Activated naive CD8-positive, alpha-beta T cell treated with anti-CD3 and anti-CD28 coated beads, Interleukin-2, amount 50 U/mL, for 16 hours (primary cell): Measurements from ENCODE around the gene UBE2L5.
"Not testable (repeated sequence)": the region's sequence is repeated elsewhere in the genome, so short reads cannot be mapped to it uniquely, and the experiment has no call there.

Source experiments
- DNase-seq: peaks from one replicate; pipeline ENCODE4 v3.0.0-alpha.2; 2020; ENCODE audit warnings: low read depth, low spot score

The UBE2L5 gene

DNA sequence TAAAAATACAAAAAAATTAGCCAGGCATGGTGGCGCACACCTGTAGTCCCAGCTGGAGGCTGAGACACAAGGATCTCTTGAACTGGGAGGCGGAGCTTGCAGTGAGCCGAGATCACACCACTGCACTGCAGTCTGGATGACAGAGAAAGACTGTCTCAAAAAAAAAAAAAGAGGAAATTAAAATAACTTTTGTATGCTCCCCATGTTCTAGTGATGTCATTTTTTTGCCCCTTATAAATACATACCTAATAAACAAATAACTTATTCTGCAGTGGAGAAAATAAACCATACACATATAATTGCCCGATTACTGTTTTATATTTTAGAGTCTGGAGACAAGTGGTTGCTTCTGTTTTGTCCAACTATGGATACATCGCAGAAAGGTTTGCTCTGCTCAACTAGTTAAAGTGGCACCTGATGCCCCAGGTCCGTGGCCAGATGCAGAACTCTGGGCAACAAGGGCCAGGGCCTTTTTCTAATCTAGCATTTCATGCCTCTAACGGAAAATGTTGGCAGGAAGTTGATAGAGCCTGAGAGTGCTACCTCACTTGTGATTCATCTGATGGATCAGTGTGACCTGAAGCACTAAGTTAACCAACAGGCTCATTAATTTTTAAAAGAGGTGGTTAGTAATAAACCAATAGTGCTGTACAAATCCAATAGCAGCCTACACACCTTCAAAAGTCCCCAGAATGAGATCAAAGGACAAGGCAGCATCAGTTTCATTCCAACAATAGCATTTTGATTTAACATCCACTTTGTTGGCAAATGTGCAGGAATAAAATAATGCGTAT, 18.8 kb downstream of the UBE2L5 start:
- no peak for DNase-seq

DNA sequence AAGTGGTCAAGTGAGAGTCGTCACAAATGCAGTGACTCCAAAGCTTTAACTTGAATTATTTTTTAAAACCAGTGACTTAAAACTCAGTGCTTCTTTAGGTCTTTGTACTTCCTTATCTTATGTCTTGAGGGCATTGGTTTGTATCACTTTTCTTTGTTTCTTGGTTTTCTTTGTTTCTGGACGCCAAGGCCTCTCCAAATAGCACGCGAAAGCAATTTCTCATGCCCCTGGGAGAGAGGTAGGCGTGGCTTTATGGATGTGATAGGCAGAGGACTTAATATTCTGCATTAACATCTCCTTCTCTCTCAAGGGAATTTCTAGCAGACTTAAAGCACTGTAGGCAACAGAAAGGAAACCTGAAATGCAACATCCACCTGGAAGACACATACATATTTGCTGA, 20.6 kb downstream of the UBE2L5 start:
- DNase-seq: no peak

DNA sequence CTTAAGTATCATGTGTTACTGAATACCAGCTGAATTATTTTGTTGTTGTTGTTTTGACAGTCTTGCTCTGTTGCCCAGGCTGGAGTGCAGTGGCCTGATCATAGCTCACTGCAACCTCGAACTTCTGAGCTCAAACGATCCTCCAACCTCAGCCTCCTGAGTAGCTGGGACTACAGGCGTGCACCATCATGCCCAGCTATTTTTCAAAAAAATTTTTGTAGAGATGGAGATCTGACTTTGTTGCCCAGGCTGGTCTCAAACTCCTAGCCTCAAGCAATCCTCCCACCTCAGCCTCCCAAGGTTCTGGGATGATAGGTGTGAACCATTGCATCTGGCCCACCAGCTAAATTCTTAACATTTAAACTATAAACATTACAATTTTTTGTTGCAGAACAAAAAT, 21.2 kb downstream of the UBE2L5 start:
- not testable (repeated sequence) for DNase-seq

DNA sequence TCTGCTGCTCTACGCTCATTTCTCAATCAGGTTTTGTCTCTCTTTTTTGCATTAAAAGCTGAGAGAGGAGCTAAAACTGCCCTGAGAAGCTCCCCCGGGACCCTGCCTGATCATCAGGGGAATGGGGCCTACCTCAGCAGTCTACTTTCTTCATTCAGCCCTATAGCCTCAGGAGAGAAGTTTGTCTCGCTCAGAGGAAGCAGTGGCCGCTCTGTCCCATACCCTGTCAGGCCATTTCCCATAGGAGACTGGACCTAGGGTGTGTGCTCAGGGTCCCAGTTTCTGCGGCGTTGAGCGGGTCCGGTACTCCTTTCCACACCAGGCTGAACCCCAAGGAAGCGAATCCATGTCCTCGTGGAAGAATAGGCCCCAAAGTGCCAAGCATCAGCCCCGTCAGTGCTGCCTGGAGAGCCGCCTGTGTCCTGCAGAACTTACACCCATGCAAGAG, 21.7 kb downstream of the UBE2L5 start:
- DNase-seq: no peak

DNA sequence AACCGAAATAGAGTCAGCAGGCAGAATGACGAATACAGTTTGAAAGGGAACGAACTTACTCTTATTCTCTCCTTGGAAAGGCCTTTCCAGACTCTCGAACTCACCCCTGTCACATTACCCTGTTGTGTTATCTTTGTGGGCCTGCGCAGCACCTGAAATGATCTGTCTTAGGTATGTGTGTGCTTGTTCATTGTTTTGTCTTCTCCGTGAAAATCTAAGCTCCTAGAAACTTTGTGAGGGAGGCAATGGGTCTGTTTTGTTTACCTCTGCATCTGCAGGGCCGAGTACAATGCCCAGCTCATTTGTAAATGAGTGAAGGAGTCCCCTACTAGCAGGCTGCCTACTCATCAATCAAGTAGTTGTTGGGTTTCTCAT, 23.8 kb downstream of the UBE2L5 start:
- DNase-seq: no peak

DNA sequence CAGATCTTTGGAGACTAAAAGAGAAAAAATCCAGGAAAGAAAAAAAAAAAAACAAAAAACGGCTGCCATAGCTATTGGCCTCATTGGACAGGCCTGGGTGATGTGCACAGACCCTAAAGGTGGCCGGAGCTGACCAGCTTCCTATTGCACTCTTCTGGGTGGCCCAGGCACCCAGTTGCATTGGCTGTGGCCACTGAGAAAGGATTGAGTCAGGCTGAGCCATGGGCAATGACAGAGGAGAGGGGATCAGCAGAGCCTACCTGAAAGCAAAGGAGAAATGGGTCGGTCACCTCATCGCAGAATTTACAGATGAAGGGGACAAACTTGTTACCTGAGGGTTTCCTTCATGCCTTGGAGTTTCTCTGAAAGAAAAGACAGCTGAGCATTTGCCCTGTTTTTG, 26.1 kb downstream of the UBE2L5 start:
- DNase-seq: no peak

DNA sequence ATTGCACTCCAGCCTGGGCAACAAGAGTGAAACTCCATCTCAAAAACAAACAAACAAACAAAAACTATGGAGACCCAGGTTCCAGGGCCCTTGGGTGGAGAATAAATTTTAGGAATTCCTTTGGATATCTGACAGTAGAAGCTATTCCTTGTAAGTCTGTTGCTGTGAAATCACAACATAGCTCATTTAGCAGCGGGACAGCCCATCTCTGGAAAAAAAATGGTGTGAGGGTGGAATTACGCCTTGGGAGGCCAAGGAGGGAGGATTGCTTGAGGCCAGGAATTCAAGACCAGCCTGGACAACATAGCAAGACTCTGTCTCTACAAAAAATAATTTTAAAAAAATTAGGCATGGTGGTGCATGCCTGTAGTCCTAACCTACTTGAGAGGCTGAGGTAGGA, 27.8 kb downstream of the UBE2L5 start:
- no peak for DNase-seq

DNA sequence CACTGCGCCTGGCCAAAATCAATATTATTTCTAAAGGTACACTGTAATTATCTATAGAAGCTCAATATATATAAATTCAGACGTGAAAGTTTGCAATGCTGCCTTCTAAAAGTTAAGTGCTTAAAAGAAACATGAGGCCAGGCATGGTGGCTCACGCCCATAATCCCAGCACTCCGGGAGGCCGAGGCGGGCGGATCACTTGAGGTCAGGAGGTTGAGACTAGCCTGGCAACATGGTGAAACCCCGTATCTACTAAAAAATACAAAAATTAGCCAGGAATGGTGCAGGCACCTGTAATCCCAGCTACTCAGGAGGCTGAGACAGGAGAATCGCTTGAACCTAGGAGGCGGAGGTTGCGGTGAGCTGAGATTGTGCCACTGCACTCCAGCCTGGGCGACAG, 29.2 kb downstream of the UBE2L5 start:
- DNase-seq: not testable (repeated sequence)

DNA sequence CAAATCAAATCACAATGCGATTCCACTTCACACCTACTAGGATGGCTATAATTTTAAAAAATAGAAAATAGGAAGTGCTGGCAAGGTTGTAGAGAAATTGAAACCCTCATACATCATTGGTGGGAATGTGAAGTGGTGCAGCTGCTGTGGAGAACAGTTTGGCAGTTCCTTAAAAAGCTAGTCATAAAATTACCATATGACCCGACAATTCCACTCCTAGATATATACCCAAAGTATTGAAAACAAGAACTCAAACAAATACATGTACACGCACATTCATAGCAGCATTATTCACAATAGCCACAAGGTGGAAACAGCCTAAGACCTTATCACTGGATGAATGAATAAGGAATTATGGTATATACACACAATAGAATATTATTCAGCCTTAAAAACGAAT, 31.4 kb downstream of the UBE2L5 start:
- no peak for DNase-seq

DNA sequence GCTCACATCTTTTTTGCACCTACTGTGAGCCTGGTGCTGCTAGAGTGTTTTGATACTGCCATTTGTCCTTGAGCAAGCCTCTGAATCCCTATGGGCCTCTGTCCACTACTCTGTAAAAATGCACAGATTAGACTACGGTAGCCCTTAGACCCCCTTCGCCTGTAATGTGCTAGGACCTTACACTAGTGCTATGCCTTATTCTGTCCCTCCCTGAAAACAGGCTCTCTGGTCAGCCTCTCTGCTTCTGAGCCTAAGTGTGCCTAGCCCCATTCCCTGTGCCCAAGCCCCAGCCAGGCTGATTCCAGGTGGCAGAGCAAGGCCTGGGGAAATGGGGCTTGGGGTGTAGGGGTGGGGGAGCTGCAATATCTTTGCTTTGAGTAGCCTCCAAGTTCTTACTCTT, 32.7 kb downstream of the UBE2L5 start:
- no peak for DNase-seq

DNA sequence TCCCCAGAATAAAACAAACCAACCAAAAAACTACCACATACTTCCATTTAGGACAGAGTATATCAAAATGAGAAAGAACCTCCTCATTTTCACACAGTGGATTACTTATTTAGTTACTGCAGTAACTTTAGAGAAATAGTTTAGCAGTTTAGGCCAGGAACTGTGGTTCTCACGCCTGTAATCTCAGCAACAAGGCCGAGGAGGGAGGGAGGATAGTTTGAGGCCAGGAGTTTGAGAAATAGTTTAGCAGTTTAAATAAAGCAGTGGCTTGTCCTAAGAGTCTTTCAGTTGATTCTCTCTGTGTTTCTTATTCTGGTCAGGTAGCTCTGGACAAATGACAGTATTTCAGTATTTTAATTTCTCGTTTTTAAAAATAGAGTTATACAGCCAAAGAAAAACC, 34.0 kb downstream of the UBE2L5 start:
- no peak for DNase-seq

DNA sequence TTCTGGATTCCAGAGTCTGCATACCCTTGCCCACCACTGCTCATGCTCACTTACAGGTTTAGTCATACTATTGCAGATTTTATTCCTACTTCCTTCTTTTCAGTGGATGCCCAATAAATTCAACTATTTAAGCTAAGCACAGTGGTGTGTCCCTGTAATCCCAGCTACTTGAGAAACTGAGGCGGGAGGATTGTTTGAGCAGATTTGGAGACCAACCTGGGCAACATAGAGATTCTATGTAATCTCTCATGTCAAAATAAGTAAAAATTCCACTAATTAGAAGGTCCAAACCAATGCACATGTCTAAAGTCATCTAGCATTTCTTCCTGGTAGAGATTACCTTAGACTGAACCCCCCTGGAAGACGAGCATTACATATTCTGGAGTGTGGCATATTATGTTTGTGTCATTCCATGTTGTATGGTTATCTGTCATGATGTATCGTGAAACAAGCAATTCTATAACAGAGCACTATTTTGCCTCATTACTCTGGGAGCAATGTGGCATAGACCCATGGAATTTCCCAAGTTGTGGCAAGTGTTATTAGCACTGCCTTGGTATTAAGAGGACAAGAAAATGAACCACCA, 35.1 kb downstream of the UBE2L5 start:
- DNase-seq: no peak

DNA sequence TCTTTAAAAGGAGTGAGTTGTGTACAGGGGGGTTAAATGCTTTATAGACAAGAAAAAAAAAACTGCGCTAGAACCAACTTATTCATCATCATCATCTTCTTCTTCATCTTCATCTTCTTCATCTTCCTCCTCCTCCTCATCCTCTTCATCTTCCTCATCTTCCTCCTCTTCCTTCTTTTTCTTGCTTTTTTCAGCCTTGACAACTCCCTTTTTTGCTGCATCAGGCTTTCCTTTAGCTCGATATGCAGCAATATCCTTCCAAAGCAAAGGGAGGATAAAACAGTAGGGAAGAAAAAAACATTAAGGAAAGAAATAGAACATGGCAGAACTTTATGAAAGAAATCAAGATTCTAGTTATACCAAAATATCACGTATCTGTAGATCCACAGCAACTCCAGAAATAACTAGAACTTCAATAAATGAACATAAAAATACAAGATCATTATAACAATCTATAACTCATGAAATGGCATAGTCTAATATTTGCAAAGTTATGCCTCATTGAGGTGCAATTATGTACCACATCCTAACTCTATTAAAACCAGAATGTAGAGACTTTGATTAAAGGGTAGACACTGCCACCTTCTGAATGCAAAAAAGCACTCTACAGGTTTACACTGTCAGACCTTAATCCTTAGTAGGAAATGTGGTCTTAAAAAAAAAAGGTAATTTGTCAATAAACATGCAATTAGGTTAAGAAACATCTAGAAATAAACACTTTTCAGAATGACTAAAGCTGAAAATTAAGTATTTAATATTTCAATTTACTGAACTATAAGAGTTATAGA, 39.2 kb downstream of the UBE2L5 start:
- DNase-seq: not testable (repeated sequence)

DNA sequence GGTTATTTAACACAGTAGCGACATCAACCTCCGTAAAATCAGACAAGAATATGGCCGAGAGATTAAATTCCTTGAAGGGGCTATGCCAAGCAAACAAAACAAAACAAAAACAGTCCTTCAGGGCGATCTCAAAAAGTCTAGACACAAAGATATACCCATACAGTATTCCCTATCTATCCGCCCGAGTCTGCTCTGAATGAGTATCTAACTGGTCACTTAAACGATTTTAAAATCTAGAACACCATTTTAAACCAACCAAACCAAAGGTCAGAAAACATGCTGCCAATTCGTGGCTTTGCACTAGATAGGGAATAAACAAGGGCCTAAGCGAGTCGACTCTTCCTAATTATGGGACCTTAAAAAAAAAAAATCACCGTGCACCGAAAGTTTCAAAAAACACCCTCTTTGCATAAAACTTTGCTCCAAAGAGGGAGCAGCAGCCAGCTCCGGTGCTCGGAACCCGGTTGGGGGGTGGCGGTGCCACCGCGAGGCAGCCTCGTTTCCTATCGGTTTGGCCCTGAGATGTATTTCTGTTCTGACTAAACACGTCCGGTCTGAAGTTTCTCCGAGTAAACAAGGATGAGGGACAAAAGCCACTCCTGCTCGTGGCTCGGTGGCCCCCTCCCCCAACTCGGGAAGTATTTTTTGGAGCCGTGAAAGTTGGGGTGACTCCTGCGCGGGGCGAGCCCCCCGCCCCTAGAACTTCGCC, 41.6 kb downstream of the UBE2L5 start:
- peak; percentile 40 for DNase-seq

DNA sequence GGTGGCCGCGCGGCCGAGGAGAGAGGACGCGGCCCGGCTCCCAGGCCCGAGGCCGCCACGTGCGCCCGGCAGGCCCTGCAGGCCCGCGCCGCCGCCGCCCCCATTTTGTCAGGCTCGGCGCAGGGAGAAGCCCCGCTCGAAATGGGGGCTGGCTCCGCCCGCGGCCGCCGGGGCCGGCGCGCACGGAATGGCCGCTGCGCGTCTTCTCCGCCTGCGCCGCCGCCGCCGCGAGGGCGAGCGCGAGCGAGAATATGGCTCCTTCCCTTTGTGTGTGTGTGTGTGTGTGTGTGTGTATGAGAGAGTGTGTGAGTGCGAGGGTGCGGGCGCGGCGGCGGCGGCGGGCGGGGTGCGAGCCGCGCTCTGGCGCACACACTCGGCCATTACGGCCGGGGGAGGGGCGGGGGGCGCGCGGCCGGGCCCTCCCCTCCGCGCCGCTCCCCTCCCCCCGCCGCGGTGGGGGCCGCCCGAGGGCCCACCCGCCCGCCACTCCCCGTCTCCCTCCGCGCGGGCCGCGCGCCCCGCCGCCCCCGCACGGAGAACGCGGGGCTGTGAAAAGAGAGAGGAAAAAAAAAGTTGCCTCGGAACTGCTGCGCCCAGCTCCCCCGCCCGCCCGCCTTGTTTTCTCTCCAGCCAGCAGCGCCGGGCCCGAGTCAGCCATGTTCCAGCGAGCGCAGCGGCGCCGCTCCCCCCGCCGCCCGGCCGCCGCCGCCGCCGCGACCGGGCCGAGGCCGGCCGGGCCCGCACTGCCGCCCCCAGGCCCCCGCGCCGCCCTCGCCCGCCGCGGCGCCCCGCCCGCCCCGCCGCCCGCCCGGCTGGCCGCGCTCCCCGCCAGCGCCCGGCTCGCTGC, 42.4 kb downstream of the UBE2L5 start:
- DNase-seq: peak; percentile 67

DNA sequence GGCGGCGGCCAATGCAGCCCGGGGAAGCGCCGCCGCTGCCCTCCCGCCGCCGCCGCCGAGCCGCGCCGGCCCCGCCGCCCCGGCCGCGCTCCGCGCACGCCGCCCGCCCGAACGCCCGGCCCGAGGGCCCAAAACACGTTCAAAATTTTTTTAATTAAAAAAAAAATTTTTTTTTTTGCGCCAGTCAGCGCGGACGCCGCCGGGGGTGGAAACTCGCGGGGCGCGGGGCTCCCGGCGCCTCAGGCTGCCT, 43.0 kb downstream of the UBE2L5 start:
- no peak for DNase-seq

DNA sequence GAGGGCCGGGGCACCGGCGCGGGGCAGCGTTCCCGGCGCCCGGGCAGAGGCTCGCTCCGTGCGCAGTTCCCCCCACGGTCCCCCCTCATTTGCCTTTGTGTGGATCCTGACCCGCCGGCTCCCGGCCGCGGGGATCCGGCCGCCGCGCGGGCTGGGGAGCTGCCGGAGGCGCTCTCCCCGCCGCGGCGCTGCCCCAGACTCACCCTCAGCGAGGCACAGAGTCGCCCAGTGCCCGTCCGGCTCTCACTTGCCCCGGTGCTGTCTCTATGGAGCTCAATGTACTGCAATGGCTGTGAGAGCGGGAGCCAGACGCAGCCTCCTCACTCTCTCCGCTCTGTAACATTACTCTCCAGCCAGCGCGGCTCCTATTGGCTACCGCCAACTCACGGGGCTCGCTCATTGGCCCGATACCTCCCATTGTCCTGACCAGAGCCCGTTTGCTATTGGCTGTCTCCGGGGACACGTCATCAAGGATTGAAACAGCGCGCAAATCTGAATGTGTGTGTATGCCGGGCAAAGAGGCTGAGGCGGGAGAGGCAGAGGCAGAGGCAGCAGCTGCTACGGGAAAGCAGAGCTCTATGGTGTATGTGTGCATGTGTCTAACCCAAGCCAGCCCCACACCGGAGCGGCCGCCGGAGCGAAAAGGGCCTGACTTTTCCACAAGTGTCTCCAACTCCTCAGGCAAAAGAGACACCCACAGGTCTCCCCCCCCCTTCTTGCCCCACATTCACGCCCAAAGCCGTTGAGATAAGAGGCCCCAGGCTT, 43.5 kb downstream of the UBE2L5 start, which contains the start of gene HMGB1:
HMGB1 (minus strand) TSS at position 344 of the 765 bp plus-strand sequence. CDS start 2,256 bp downstream, outside the sequence.
- DNase-seq: peak; percentile 94

DNA sequence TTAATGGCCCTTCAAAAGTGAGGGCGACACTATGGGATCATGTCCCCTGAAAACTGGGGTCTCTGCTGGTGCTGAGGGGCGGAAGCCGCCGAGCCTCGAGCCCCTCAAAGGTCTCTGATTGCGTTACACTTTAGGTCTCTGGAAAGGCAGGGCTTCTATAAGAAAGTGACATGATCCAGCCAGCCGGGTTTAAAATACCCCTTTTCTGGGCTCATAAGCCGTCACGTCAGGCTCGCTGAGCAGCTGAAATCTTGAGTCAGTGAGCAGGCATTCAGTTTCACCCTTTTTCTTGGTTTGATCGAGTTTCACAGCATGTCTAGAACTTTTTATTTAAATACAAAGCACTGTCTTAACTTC, 44.0 kb downstream of the UBE2L5 start:
- DNase-seq: no peak

DNA sequence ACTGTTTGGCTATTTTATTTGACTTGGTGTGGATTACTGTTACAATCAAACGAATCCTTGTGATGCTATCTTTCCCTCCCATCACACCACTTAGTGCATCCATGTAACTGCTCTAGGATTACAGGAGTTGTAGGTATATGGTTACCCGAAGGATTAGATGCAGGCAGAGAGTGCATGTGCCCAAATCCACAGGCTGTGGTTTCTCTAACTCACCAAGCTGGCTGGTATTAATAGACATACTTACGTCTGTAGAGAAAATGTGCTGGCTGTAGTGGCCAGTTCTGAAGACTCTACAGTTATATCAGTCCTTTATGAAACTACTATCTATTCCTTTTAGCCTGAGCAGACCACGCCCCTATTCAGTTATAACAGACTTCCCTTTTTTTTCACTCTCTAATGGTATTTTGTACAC, 44.6 kb downstream of the UBE2L5 start:
- no peak for DNase-seq

DNA sequence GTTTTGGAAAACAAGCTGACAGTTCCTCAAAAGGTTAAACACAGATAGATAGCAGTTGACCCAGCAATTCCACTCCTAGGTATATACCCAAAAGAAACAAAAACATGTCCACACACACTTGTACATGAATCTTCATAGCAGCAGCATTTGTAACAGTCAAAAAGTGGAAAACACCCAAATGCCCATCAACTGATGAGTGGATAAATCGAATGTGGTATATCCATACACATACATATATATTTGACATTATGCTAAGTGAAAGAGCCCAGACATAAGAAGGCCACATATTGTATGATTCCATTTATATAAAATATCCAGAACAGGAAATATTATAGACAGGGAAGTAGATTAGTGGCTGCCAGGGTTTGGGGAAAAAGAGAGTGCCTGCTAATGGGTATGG, 51.4 kb downstream of the UBE2L5 start:
- no peak for DNase-seq
